Chondrocyte (in vitro differentiated cells): Measurements from ENCODE around the gene NRROS. TPM values are rescaled to one million over a fixed set of nuclear protein-coding genes. Genes with fewer than 3 reads are reported as not detected.

Experiments
- DNase-seq: peaks from one replicate; pipeline ENCODE4 v3.0.0; 2021; ENCODE audit warnings: mixed read lengths, low spot score
- H3K27ac Mint-ChIP-seq: one replicate; pipeline ENCODE4 v1.8.0; 2021; ENCODE audit warnings: mild to moderate bottlenecking, moderate library complexity, mixed read lengths; ENCODE audit not compliant: unreplicated experiment
- H3K27me3 Mint-ChIP-seq: 2 replicates; pipeline ENCODE4 v1.8.0; 2021; ENCODE audit warnings: low read depth, mixed read lengths
- H3K36me3 Mint-ChIP-seq: 2 replicates; pipeline ENCODE4 v1.8.0; 2021; ENCODE audit warnings: low read depth, mixed read lengths
- H3K4me1 Mint-ChIP-seq: 2 replicates; pipeline ENCODE4 v1.8.0; 2021; ENCODE audit warnings: low read depth, mild to moderate bottlenecking, mixed read lengths
- H3K4me3 Mint-ChIP-seq: one replicate; pipeline ENCODE4 v1.8.0; 2021; ENCODE audit warnings: mild to moderate bottlenecking, moderate library complexity, mixed read lengths; ENCODE audit not compliant: unreplicated experiment
- H3K9me3 Mint-ChIP-seq: 2 replicates; pipeline ENCODE4 v1.8.0; 2021; ENCODE audit warnings: low read depth, mixed read lengths
- total RNA-seq: library from RNA; stranded (reverse); gene quantifications from 3 replicates; pipeline ENCODE4 v1.2.1, GENCODE V29; 2021
- TF ChIP-seq, protein P1 (sequence below): fragments of 200-600 bp; sonication (generic); IDR thresholded peaks from 2 replicates; pipeline ENCODE4 v1.5.0; 2021; ENCODE audit warnings: antibody characterized with exemption, mild to moderate bottlenecking, moderate library complexity

Gene NRROS
- total RNA-seq, 1 donor from 2014 or later = 0.50 TPM

- Mint-ChIP-seq H3K27me3 (peaks cover 11% of the 10 kb centered on the region), H3K4me3 (no peak overlapping the region), H3K27ac (no peak overlapping the region), H3K36me3 (no peaks in the 10 kb centered on the region), H3K9me3 (no peaks in the 10 kb centered on the region), H3K4me1 (peaks cover 14% of the 10 kb centered on the region)
- no peak for DNase-seq
- TF ChIP-seq, protein P1, sequence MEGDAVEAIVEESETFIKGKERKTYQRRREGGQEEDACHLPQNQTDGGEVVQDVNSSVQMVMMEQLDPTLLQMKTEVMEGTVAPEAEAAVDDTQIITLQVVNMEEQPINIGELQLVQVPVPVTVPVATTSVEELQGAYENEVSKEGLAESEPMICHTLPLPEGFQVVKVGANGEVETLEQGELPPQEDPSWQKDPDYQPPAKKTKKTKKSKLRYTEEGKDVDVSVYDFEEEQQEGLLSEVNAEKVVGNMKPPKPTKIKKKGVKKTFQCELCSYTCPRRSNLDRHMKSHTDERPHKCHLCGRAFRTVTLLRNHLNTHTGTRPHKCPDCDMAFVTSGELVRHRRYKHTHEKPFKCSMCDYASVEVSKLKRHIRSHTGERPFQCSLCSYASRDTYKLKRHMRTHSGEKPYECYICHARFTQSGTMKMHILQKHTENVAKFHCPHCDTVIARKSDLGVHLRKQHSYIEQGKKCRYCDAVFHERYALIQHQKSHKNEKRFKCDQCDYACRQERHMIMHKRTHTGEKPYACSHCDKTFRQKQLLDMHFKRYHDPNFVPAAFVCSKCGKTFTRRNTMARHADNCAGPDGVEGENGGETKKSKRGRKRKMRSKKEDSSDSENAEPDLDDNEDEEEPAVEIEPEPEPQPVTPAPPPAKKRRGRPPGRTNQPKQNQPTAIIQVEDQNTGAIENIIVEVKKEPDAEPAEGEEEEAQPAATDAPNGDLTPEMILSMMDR = no peak
These were observed 27.7 kb downstream of the NRROS start for GRCh38 chr3:196667056-196667825.

GRCh38 chr3:196670339-196670738 lies 30.8 kb downstream of the NRROS start:
- TF ChIP-seq, protein P1 = no peak
- Mint-ChIP-seq H3K27me3 (peaks cover 16% of the 10 kb centered on the region), H3K27ac (no peak overlapping the region), H3K36me3 (no peaks in the 10 kb centered on the region), H3K9me3 (no peaks in the 10 kb centered on the region), H3K4me3 (no peak overlapping the region), H3K4me1 (peaks cover 10% of the 10 kb centered on the region)
- DNase-seq = no peak

GRCh38 chr3:196673632-196674031 lies 34.1 kb downstream of the NRROS start:
- TF ChIP-seq, protein P1 = no peak
- Mint-ChIP-seq H3K4me1 (peaks cover 4% of the 10 kb centered on the region), H3K4me3 (no peak overlapping the region), H3K27ac (no peak overlapping the region), H3K27me3 (peaks cover 32% of the 10 kb centered on the region), H3K9me3 (no peaks in the 10 kb centered on the region), H3K36me3 (no peaks in the 10 kb centered on the region)
- DNase-seq = no peak

DNA sequence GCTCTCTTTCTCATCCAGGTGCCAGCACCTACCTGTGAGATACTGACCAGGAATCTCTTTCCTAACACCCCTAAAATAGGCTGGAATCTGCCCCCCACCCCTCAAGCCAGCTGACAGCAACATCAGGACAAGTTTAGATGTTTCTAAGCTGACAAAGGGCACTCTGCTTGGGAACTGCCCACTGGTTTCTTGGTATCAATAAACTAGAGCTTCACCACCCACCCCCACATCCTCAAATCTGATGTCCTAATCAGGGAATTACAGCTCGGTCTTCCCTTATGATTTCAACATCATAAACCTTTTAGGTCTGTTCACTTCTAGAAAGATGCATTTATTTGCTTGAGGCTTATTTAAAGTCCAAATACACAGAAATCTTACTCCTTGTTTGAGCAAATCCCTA lies 37.9 kb downstream of the NRROS start:
- TF ChIP-seq, protein P1 = no peak
- Mint-ChIP-seq H3K27me3 (peaks cover 49% of the 10 kb centered on the region), H3K27ac (no peak overlapping the region), H3K9me3 (no peaks in the 10 kb centered on the region), H3K36me3 (no peaks in the 10 kb centered on the region), H3K4me3 (no peak overlapping the region), H3K4me1 (no peaks in the 10 kb centered on the region)
- no peak for DNase-seq

GRCh38 chr3:196677931-196678330 lies 38.4 kb downstream of the NRROS start:
- no peak overlapping the region for H3K27ac Mint-ChIP-seq
- H3K27me3 Mint-ChIP-seq = peaks cover 51% of the 10 kb centered on the region
- no peak for DNase-seq

More at GRCh38 chr3:196677931-196678330, 38.4 kb downstream of the NRROS start:
- TF ChIP-seq, protein P1 = no peak
- H3K9me3 Mint-ChIP-seq = peaks cover under 1% of the 10 kb centered on the region
- no peaks in the 10 kb centered on the region for H3K36me3 Mint-ChIP-seq
- no peak overlapping the region for H3K4me3 Mint-ChIP-seq
- H3K4me1 Mint-ChIP-seq = no peaks in the 10 kb centered on the region
